Naive B cell (primary cell): ENCODE results near the gene PTPRT. TPM values are rescaled to one million over a fixed set of nuclear protein-coding genes. Genes with fewer than 3 reads are reported as not detected.

Experiments used
- ATAC-seq, 2 donors: fragments of 150-1000 bp; cut with Tn5 transposase; 2 replicates each; pipeline ENCODE4 v1.10.0; 2021; ENCODE audit warnings: low read depth in 2 of 2, mild to moderate bottlenecking in 2 of 2, moderate library complexity in 2 of 2
- DNase-seq: peaks from one replicate; pipeline ENCODE4 v3.0.0; 2022
- H3K27ac Mint-ChIP-seq, 6 donors: one replicate each; pipeline ENCODE4 v1.8.0; 2020 to 2022; ENCODE audit warnings: mild to moderate bottlenecking in 6 of 6, mixed read lengths in 6 of 6, moderate library complexity in 5 of 6, inconsistent platforms in 2 of 6
- H3K27me3 Mint-ChIP-seq, 3 donors: one replicate each; pipeline ENCODE4 v1.8.0; 2021 to 2022; ENCODE audit warnings: mixed read lengths in 3 of 3, mild to moderate bottlenecking in 1 of 3
- H3K36me3 Mint-ChIP-seq, 2 donors: one replicate each; pipeline ENCODE4 v1.8.0; 2020 to 2022; ENCODE audit warnings: mixed read lengths in 2 of 2, inconsistent platforms in 1 of 2, mild to moderate bottlenecking in 1 of 2
- H3K4me1 Mint-ChIP-seq, 3 donors: one replicate each; pipeline ENCODE4 v1.8.0; 2020 to 2022; ENCODE audit warnings: mixed read lengths in 3 of 3, inconsistent platforms in 1 of 3, mild to moderate bottlenecking in 1 of 3, moderate library complexity in 1 of 3
- H3K4me3 Mint-ChIP-seq, 8 donors: one replicate each; pipeline ENCODE4 v1.8.0; 2020 to 2022; ENCODE audit warnings: mild to moderate bottlenecking in 8 of 8, mixed read lengths in 8 of 8, moderate library complexity in 8 of 8, inconsistent platforms in 2 of 8
- H3K9me3 Mint-ChIP-seq, 7 donors: one replicate each; pipeline ENCODE4 v1.8.0; 2020 to 2022; ENCODE audit warnings: mixed read lengths in 7 of 7, mild to moderate bottlenecking in 5 of 7, inconsistent platforms in 2 of 7, moderate library complexity in 1 of 7
- polyA plus RNA-seq, 6 donors: library from polyadenylated mRNA; unstranded; fragments of 300-500 nt; fragmentation: Illumina TruSeq; gene quantifications; one replicate each; pipeline ENCODE4 v1.2.3, GENCODE V29; 2021; ENCODE audit warnings: low read depth in 6 of 6

PTPRT gene
- polyA plus RNA-seq, 6 donors from 2014 or later: not detected

- Mint-ChIP-seq H3K9me3 (peaks cover 2 to 26% (median 6%) of the 10 kb centered on the region in 7 donors), H3K36me3 (no peaks in the 10 kb centered on the region), H3K27me3 (peaks cover 0 to 8% (median 7%) of the 10 kb centered on the region in 3 donors), H3K4me1 (no peaks in the 10 kb centered on the region), H3K27ac (no peak overlapping the region), H3K4me3 (peak overlapping the region in 1 of 8 donors; percentile 74)
- no peak for DNase-seq
- ATAC-seq: no peak
Measured at GRCh38 chr20:42118409-42119125, 1071.1 kb downstream of the PTPRT start.

- Mint-ChIP-seq H3K27me3 (peaks cover 0 to 8% (median 7%) of the 10 kb centered on the region in 3 donors), H3K27ac (no peak overlapping the region), H3K4me1 (no peaks in the 10 kb centered on the region), H3K36me3 (no peaks in the 10 kb centered on the region), H3K9me3 (peaks cover 2 to 26% (median 6%) of the 10 kb centered on the region in 7 donors), H3K4me3 (no peak overlapping the region)
- ATAC-seq (no peak), DNase-seq (no peak)
Measured at GRCh38 chr20:42118001-42118400, 1071.7 kb downstream of the PTPRT start.

GRCh38 chr20:42113236-42113635, 1076.5 kb downstream of the PTPRT start:
- H3K4me3 Mint-ChIP-seq: no peak overlapping the region
- H3K9me3 Mint-ChIP-seq: peaks cover 0 to 22% (median 6%) of the 10 kb centered on the region in 7 donors
- H3K27ac Mint-ChIP-seq: no peak overlapping the region
- ATAC-seq: no peak
- no peaks in the 10 kb centered on the region for H3K4me1 Mint-ChIP-seq
- no peaks in the 10 kb centered on the region for H3K36me3 Mint-ChIP-seq
- H3K27me3 Mint-ChIP-seq: peaks cover 6 to 8% (median 7%) of the 10 kb centered on the region in 3 donors
- DNase-seq: no peak

- Mint-ChIP-seq H3K9me3 (peaks cover 0 to 13% (median 0%) of the 10 kb centered on the region in 7 donors), H3K36me3 (no peaks in the 10 kb centered on the region), H3K27ac (peak overlapping the region in 1 of 6 donors; percentile 5), H3K27me3 (peaks cover under 1 to 7% (median 6%) of the 10 kb centered on the region in 3 donors), H3K4me3 (no peak overlapping the region), H3K4me1 (no peaks in the 10 kb centered on the region)
- DNase-seq (no peak), ATAC-seq (no peak)
Measured at GRCh38 chr20:42112161-42112560, 1077.5 kb downstream of the PTPRT start.

GRCh38 chr20:42111349-42111748, 1078.4 kb downstream of the PTPRT start:
- H3K36me3 Mint-ChIP-seq: no peaks in the 10 kb centered on the region
- H3K4me1 Mint-ChIP-seq: no peaks in the 10 kb centered on the region
- no peak for ATAC-seq
- no peak overlapping the region for H3K27ac Mint-ChIP-seq
- peaks cover 0 to 12% (median 0%) of the 10 kb centered on the region in 7 donors for H3K9me3 Mint-ChIP-seq
- H3K27me3 Mint-ChIP-seq: peaks cover 0 to 7% (median 6%) of the 10 kb centered on the region in 3 donors
- no peak for DNase-seq
- H3K4me3 Mint-ChIP-seq: no peak overlapping the region

GRCh38 chr20:42110301-42110700, 1079.4 kb downstream of the PTPRT start:
- Mint-ChIP-seq H3K36me3 (no peaks in the 10 kb centered on the region), H3K4me3 (no peak overlapping the region), H3K4me1 (no peaks in the 10 kb centered on the region), H3K27ac (no peak overlapping the region), H3K9me3 (peaks cover 0 to 9% (median 0%) of the 10 kb centered on the region in 7 donors), H3K27me3 (peaks cover 0 to 7% (median 6%) of the 10 kb centered on the region in 3 donors)
- DNase-seq: no peak
- ATAC-seq: no peak

- H3K9me3 Mint-ChIP-seq: peaks cover 0 to 6% (median 0%) of the 10 kb centered on the region in 7 donors
- H3K4me1 Mint-ChIP-seq: no peaks in the 10 kb centered on the region
- ATAC-seq (no peak), DNase-seq (no peak)
- H3K27ac Mint-ChIP-seq: no peak overlapping the region
- no peaks in the 10 kb centered on the region for H3K36me3 Mint-ChIP-seq
- no peak overlapping the region for H3K4me3 Mint-ChIP-seq
- H3K27me3 Mint-ChIP-seq: peaks cover 0 to 8% (median 4%) of the 10 kb centered on the region in 3 donors
Measured at GRCh38 chr20:42102000-42102399, 1087.7 kb downstream of the PTPRT start.

- H3K4me1 Mint-ChIP-seq: no peaks in the 10 kb centered on the region
- H3K27me3 Mint-ChIP-seq: peaks cover 4 to 8% (median 5%) of the 10 kb centered on the region in 3 donors
- ATAC-seq (no peak), DNase-seq (no peak)
- no peak overlapping the region for H3K27ac Mint-ChIP-seq
- no peaks in the 10 kb centered on the region for H3K36me3 Mint-ChIP-seq
- H3K9me3 Mint-ChIP-seq: peaks cover 0 to 9% (median 2%) of the 10 kb centered on the region in 7 donors
- H3K4me3 Mint-ChIP-seq: no peak overlapping the region
Measured at GRCh38 chr20:42100137-42100704, 1089.5 kb downstream of the PTPRT start.

- no peaks in the 10 kb centered on the region for H3K4me1 Mint-ChIP-seq
- H3K27ac Mint-ChIP-seq: no peak overlapping the region
- peaks cover 4 to 8% (median 7%) of the 10 kb centered on the region in 3 donors for H3K27me3 Mint-ChIP-seq
- DNase-seq (no peak), ATAC-seq (no peak)
- H3K36me3 Mint-ChIP-seq: no peaks in the 10 kb centered on the region
- H3K4me3 Mint-ChIP-seq: no peak overlapping the region
- peaks cover 0 to 9% (median 2%) of the 10 kb centered on the region in 7 donors for H3K9me3 Mint-ChIP-seq
Measured at GRCh38 chr20:42099101-42099500, 1090.6 kb downstream of the PTPRT start.

- Mint-ChIP-seq H3K27ac (no peak overlapping the region), H3K27me3 (peaks cover 4 to 8% (median 7%) of the 10 kb centered on the region in 3 donors), H3K9me3 (peaks cover 0 to 9% (median 2%) of the 10 kb centered on the region in 7 donors), H3K4me1 (no peaks in the 10 kb centered on the region), H3K36me3 (no peaks in the 10 kb centered on the region), H3K4me3 (no peak overlapping the region)
- ATAC-seq (no peak), DNase-seq (no peak)
Measured at GRCh38 chr20:42098418-42098817, 1091.3 kb downstream of the PTPRT start.

- H3K4me3 Mint-ChIP-seq: no peak overlapping the region
- no peak overlapping the region for H3K27ac Mint-ChIP-seq
- peaks cover 4 to 8% (median 7%) of the 10 kb centered on the region in 3 donors for H3K27me3 Mint-ChIP-seq
- H3K4me1 Mint-ChIP-seq: no peaks in the 10 kb centered on the region
- H3K9me3 Mint-ChIP-seq: peaks cover 0 to 9% (median 2%) of the 10 kb centered on the region in 7 donors
- H3K36me3 Mint-ChIP-seq: no peaks in the 10 kb centered on the region
- no peak for ATAC-seq
- no peak for DNase-seq
Measured at GRCh38 chr20:42097741-42098140, 1092.0 kb downstream of the PTPRT start.

- ATAC-seq (no peak), DNase-seq (no peak)
- Mint-ChIP-seq H3K36me3 (no peaks in the 10 kb centered on the region), H3K9me3 (peaks cover 0 to 17% (median 4%) of the 10 kb centered on the region in 7 donors), H3K4me1 (no peaks in the 10 kb centered on the region), H3K27me3 (peaks cover 4 to 8% (median 7%) of the 10 kb centered on the region in 3 donors), H3K4me3 (no peak overlapping the region), H3K27ac (no peak overlapping the region)
Measured at GRCh38 chr20:42095221-42095620, 1094.5 kb downstream of the PTPRT start.

- Mint-ChIP-seq H3K9me3 (peaks cover 0 to 17% (median 4%) of the 10 kb centered on the region in 7 donors), H3K4me3 (no peak overlapping the region), H3K27ac (no peak overlapping the region), H3K4me1 (no peaks in the 10 kb centered on the region), H3K27me3 (peaks cover 4 to 8% (median 7%) of the 10 kb centered on the region in 3 donors), H3K36me3 (no peaks in the 10 kb centered on the region)
- ATAC-seq (no peak), DNase-seq (no peak)
Measured at GRCh38 chr20:42093542-42094440, 1095.9 kb downstream of the PTPRT start.
